Nephron (organoid): ENCODE measurements around the gene MYO7B.

ENCODE experiments used
- H3K27ac Mint-ChIP-seq, 3 experiments: 2 replicates each; pipeline ENCODE4 v1.8.0; 2020; ENCODE audit warnings: mixed read lengths in 3 of 3, mild to moderate bottlenecking in 2 of 3, moderate library complexity in 1 of 3
- H3K27me3 Mint-ChIP-seq: 2 replicates; pipeline ENCODE4 v1.8.0; 2021; ENCODE audit warnings: low read depth, mild to moderate bottlenecking, moderate library complexity, mixed read lengths
- H3K36me3 Mint-ChIP-seq: 2 replicates; pipeline ENCODE4 v1.8.0; 2020; ENCODE audit warnings: low read depth, mixed read lengths
- H3K4me1 Mint-ChIP-seq: 2 replicates; pipeline ENCODE4 v1.8.0; 2020; ENCODE audit warnings: mixed read lengths
- H3K4me3 Mint-ChIP-seq, 3 experiments: 2 replicates each; pipeline ENCODE4 v1.8.0; 2020; ENCODE audit warnings: mild to moderate bottlenecking in 3 of 3, mixed read lengths in 3 of 3, moderate library complexity in 2 of 3
- H3K9me3 Mint-ChIP-seq: 2 replicates; pipeline ENCODE4 v1.8.0; 2020; ENCODE audit warnings: mixed read lengths
- TF ChIP-seq, protein P1 (sequence below), 3 experiments: fragments of 200-600 bp; sonication (generic); IDR thresholded peaks; one replicate each; pipeline ENCODE4 v1.5.0; 2021; ENCODE audit warnings: antibody characterized with exemption in 3 of 3; ENCODE audit not compliant: unreplicated experiment in 3 of 3

MYO7B gene

DNA sequence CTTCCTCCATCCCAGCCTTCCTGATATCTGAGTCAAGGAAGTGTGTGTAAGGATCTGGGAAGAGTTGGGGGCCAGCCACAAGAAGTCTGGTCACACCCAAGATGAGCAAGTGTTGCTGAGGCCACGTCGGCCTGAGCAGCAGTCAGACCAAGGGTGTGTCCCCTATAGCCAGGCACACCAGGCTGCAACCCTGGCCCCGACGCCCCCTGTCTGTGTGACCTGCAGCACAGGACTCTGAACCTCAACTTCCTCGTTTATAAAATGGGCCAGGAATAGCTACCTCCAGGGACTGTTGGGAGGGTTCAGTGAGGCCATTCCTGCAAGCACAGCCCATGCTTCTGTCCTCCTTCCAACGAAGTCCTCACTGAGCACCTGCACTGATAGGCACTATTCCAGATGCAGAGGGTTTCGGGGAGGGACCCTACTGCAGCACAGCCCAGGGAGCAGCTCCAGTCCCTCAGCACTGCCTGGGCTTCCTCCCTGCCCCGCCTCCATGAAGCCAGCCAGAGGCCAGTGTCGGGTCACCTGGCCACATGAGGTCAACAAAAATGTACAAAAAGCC, 126.5 kb downstream of the MYO7B start:
- TF ChIP-seq, protein P1, sequence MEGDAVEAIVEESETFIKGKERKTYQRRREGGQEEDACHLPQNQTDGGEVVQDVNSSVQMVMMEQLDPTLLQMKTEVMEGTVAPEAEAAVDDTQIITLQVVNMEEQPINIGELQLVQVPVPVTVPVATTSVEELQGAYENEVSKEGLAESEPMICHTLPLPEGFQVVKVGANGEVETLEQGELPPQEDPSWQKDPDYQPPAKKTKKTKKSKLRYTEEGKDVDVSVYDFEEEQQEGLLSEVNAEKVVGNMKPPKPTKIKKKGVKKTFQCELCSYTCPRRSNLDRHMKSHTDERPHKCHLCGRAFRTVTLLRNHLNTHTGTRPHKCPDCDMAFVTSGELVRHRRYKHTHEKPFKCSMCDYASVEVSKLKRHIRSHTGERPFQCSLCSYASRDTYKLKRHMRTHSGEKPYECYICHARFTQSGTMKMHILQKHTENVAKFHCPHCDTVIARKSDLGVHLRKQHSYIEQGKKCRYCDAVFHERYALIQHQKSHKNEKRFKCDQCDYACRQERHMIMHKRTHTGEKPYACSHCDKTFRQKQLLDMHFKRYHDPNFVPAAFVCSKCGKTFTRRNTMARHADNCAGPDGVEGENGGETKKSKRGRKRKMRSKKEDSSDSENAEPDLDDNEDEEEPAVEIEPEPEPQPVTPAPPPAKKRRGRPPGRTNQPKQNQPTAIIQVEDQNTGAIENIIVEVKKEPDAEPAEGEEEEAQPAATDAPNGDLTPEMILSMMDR (IDR thresholded peaks at IDR 0.05; ENCODE audit: unreplicated experiment in 3 of 3), result no peak
- Mint-ChIP-seq H3K27me3 (peaks cover 65% of the 10 kb centered on the region), H3K4me1 (peaks cover 3% of the 10 kb centered on the region), H3K27ac (no peak overlapping the region), H3K9me3 (peaks cover 6% of the 10 kb centered on the region), H3K4me3 (no peak overlapping the region), H3K36me3 (no peaks in the 10 kb centered on the region)

GRCh38 chr2:127662937-127663565, 127.6 kb downstream of the MYO7B start:
- no peak overlapping the region for H3K4me3 Mint-ChIP-seq
- no peak overlapping the region for H3K27ac Mint-ChIP-seq
- H3K27me3 Mint-ChIP-seq, result peaks cover 68% of the 10 kb centered on the region
- TF ChIP-seq, protein P1 (IDR thresholded peaks at IDR 0.05; ENCODE audit: unreplicated experiment in 3 of 3), result no peak
- no peaks in the 10 kb centered on the region for H3K36me3 Mint-ChIP-seq
- peaks cover 3% of the 10 kb centered on the region for H3K4me1 Mint-ChIP-seq
- peaks cover 6% of the 10 kb centered on the region for H3K9me3 Mint-ChIP-seq

DNA sequence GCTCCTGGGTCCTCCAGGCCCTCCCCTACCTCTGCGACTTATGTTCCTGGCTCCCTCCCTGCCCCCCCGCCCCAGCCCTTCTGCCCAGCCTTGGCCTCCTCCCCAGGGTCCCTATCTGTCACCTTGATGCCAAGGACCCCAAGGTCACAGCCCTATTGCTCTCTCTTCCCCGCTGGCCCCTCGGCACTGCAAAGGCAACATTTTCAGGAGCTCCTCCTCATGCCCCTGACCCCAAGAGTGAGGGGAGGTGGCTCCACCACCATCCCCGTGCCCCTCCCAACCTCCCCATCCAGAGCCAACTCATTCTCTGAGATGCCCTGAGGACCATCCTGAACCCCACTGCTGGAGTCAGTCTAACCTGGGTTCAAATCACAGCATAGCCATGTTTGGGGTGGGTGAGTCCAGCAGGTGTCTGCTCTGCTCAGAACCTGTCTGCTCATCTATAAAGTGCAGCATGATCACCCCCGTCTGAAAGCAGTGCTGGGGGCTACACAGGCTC, 128.1 kb downstream of the MYO7B start:
- peaks cover 3% of the 10 kb centered on the region for H3K4me1 Mint-ChIP-seq
- TF ChIP-seq, protein P1 (IDR thresholded peaks at IDR 0.05; ENCODE audit: unreplicated experiment in 3 of 3), result no peak
- peaks cover 6% of the 10 kb centered on the region for H3K9me3 Mint-ChIP-seq
- H3K27ac Mint-ChIP-seq, result no peak overlapping the region
- H3K4me3 Mint-ChIP-seq, result peak overlapping the region in 2 of 3 experiments; percentile 21 to 36
- H3K36me3 Mint-ChIP-seq, result no peaks in the 10 kb centered on the region
- peaks cover 68% of the 10 kb centered on the region for H3K27me3 Mint-ChIP-seq

GRCh38 chr2:127664065-127664894, 128.8 kb downstream of the MYO7B start:
- no peaks in the 10 kb centered on the region for H3K36me3 Mint-ChIP-seq
- peak overlapping the region; percentile 36 to 46 (median 42) for H3K4me3 Mint-ChIP-seq
- H3K27ac Mint-ChIP-seq, result no peak overlapping the region
- TF ChIP-seq, protein P1 (IDR thresholded peaks at IDR 0.05; ENCODE audit: unreplicated experiment in 3 of 3), result no peak
- H3K4me1 Mint-ChIP-seq, result peaks cover 3% of the 10 kb centered on the region
- peaks cover 6% of the 10 kb centered on the region for H3K9me3 Mint-ChIP-seq
- H3K27me3 Mint-ChIP-seq, result peaks cover 74% of the 10 kb centered on the region

GRCh38 chr2:127664895-127665225, 129.4 kb downstream of the MYO7B start:
- H3K27ac Mint-ChIP-seq, result no peak overlapping the region
- peaks cover 6% of the 10 kb centered on the region for H3K9me3 Mint-ChIP-seq
- H3K4me3 Mint-ChIP-seq, result peak overlapping the region in 2 of 3 experiments; percentile 35 to 36
- peaks cover 75% of the 10 kb centered on the region for H3K27me3 Mint-ChIP-seq
- H3K36me3 Mint-ChIP-seq, result no peaks in the 10 kb centered on the region
- TF ChIP-seq, protein P1 (IDR thresholded peaks at IDR 0.05; ENCODE audit: unreplicated experiment in 3 of 3), result no peak
- peaks cover 3% of the 10 kb centered on the region for H3K4me1 Mint-ChIP-seq
